ENCODE measurements around the gene PTAFR.

The PTAFR gene

GRCh38 chr1:28173980-28174297 is 2.6 kb downstream of the PTAFR start:
- Histone ChIP-seq H3K4me1 (ENCODE audit: insufficient read depth, low read length, severe bottlenecking) (peaks cover 82% of the 10 kb centered on the region), H3K9ac (ENCODE audit: low read length) (peak overlapping the region; percentile 33; the same call in 1 of the 2 replicates), H3K9me3 (ENCODE audit: low read length) (no peaks in the 10 kb centered on the region), H3K9me2 (ENCODE audit: low read depth, low read length) (no peaks in the 10 kb centered on the region), H3F3A (ENCODE audit: insufficient read depth, low read length) (peaks cover 4% of the 10 kb centered on the region), H2AFZ (ENCODE audit: low read length) (no peak overlapping the region), H3K79me2 (ENCODE audit: insufficient read depth, low read length) (no peaks in the 10 kb centered on the region), H3K36me3 (ENCODE audit: insufficient read depth, low read length) (no peaks in the 10 kb centered on the region), H3K4me2 (ENCODE audit: low read length) (peak overlapping the region; percentile 61), H4K20me1 (ENCODE audit: insufficient read depth, low read length) (no peaks in the 10 kb centered on the region), H3K4me3 (ENCODE audit: low read depth, low read length, poor library complexity, severe bottlenecking) (peak overlapping the region; percentile 49), H3K27ac (ENCODE audit: low read depth, low read length, poor library complexity, severe bottlenecking) (peak overlapping the region; percentile 97), H3K27me3 (ENCODE audit: insufficient read depth, low read length) (no peaks in the 10 kb centered on the region)
- TF ChIP-seq CTCF (IDR thresholded peaks at IDR 0.05; ENCODE audit: low read length), result no peak

GRCh38 chr1:28173151-28173979 is 3.1 kb downstream of the PTAFR start:
- Histone ChIP-seq H3K9me3 (ENCODE audit: low read length) (no peaks in the 10 kb centered on the region), H3K27me3 (ENCODE audit: insufficient read depth, low read length) (no peaks in the 10 kb centered on the region), H3K4me2 (ENCODE audit: low read length) (peak overlapping the region; percentile 61), H3K79me2 (ENCODE audit: insufficient read depth, low read length) (no peaks in the 10 kb centered on the region), H3K4me1 (ENCODE audit: insufficient read depth, low read length, severe bottlenecking) (peaks cover 84% of the 10 kb centered on the region), H3K4me3 (ENCODE audit: low read depth, low read length, poor library complexity, severe bottlenecking) (peak overlapping the region; percentile 49), H4K20me1 (ENCODE audit: insufficient read depth, low read length) (no peaks in the 10 kb centered on the region), H3K9ac (ENCODE audit: low read length) (peak overlapping the region; percentile 33; the same call in 1 of the 2 replicates), H3K9me2 (ENCODE audit: low read depth, low read length) (no peaks in the 10 kb centered on the region), H3K36me3 (ENCODE audit: insufficient read depth, low read length) (no peaks in the 10 kb centered on the region), H3F3A (ENCODE audit: insufficient read depth, low read length) (peaks cover 4% of the 10 kb centered on the region), H3K27ac (ENCODE audit: low read depth, low read length, poor library complexity, severe bottlenecking) (peak overlapping the region; percentile 97), H2AFZ (ENCODE audit: low read length) (no peak overlapping the region)
- TF ChIP-seq CTCF (IDR thresholded peaks at IDR 0.05; ENCODE audit: low read length) (no peak), EZH2 (IDR thresholded peaks at IDR 0.05; ENCODE audit: borderline replicate concordance, low read length) (no peak)

GRCh38 chr1:28172713-28173150 is 3.8 kb downstream of the PTAFR start:
- H2AFZ ChIP-seq (ENCODE audit: low read length), result no peak overlapping the region
- H3K9me2 ChIP-seq (ENCODE audit: low read depth, low read length), result no peaks in the 10 kb centered on the region
- H3K27ac ChIP-seq (ENCODE audit: low read depth, low read length, poor library complexity, severe bottlenecking), result peak overlapping the region; percentile 97
- H3K9ac ChIP-seq (ENCODE audit: low read length), result peak overlapping the region; percentile 53
- TF ChIP-seq EZH2 (IDR thresholded peaks at IDR 0.05; ENCODE audit: borderline replicate concordance, low read length), result no peak
- no peak for TF ChIP-seq CTCF (IDR thresholded peaks at IDR 0.05; ENCODE audit: low read length)
- H3K36me3 ChIP-seq (ENCODE audit: insufficient read depth, low read length), result no peaks in the 10 kb centered on the region
- H3K4me3 ChIP-seq (ENCODE audit: low read depth, low read length, poor library complexity, severe bottlenecking), result peak overlapping the region; percentile 11
- no peaks in the 10 kb centered on the region for H4K20me1 ChIP-seq (ENCODE audit: insufficient read depth, low read length)
- H3F3A ChIP-seq (ENCODE audit: insufficient read depth, low read length), result peaks cover 4% of the 10 kb centered on the region
- H3K79me2 ChIP-seq (ENCODE audit: insufficient read depth, low read length), result no peaks in the 10 kb centered on the region
- no peaks in the 10 kb centered on the region for H3K9me3 ChIP-seq (ENCODE audit: low read length)
- peaks cover 84% of the 10 kb centered on the region for H3K4me1 ChIP-seq (ENCODE audit: insufficient read depth, low read length, severe bottlenecking)
- peak overlapping the region; percentile 61 for H3K4me2 ChIP-seq (ENCODE audit: low read length)
- no peaks in the 10 kb centered on the region for H3K27me3 ChIP-seq (ENCODE audit: insufficient read depth, low read length)
